ENCODE measurements around the gene SAMD4A.

Gene SAMD4A

GRCh38 chr14:54660604-54661111 lies 93.7 kb downstream of the SAMD4A start:
- no peak for DNase-seq (ENCODE audit: low read depth)

- DNase-seq (ENCODE audit: low read depth): no peak
Observed at GRCh38 chr14:54662491-54663133, 95.7 kb downstream of the SAMD4A start.

- no peak for DNase-seq (ENCODE audit: low read depth)
Observed at GRCh38 chr14:54664961-54665360, 98.0 kb downstream of the SAMD4A start.

GRCh38 chr14:54665946-54666345 lies 99.0 kb downstream of the SAMD4A start:
- DNase-seq (ENCODE audit: low read depth): no peak

GRCh38 chr14:54667026-54667744 lies 100.3 kb downstream of the SAMD4A start:
- no peak for DNase-seq (ENCODE audit: low read depth)

GRCh38 chr14:54667764-54668163 lies 100.8 kb downstream of the SAMD4A start:
- DNase-seq (ENCODE audit: low read depth): no peak

GRCh38 chr14:54669721-54670561 lies 103.0 kb downstream of the SAMD4A start:
- no peak for DNase-seq (ENCODE audit: low read depth)

- no peak for DNase-seq (ENCODE audit: low read depth)
Observed at GRCh38 chr14:54671537-54671936, 104.6 kb downstream of the SAMD4A start.

GRCh38 chr14:54672181-54672580 lies 105.3 kb downstream of the SAMD4A start:
- no peak for DNase-seq (ENCODE audit: low read depth)

- DNase-seq (ENCODE audit: low read depth): no peak
Observed at GRCh38 chr14:54672688-54673087, 105.8 kb downstream of the SAMD4A start.

- no peak for DNase-seq (ENCODE audit: low read depth)
Observed at GRCh38 chr14:54673193-54674045, 106.5 kb downstream of the SAMD4A start.

GRCh38 chr14:54674046-54674741 lies 107.3 kb downstream of the SAMD4A start:
- no peak for DNase-seq (ENCODE audit: low read depth)

GRCh38 chr14:54675236-54676128 lies 108.6 kb downstream of the SAMD4A start:
- no peak for DNase-seq (ENCODE audit: low read depth)

GRCh38 chr14:54676812-54677708 lies 110.1 kb downstream of the SAMD4A start:
- DNase-seq (ENCODE audit: low read depth): no peak

- DNase-seq (ENCODE audit: low read depth): no peak
Observed at GRCh38 chr14:54680651-54681050, 113.7 kb downstream of the SAMD4A start.

GRCh38 chr14:54681811-54682261 lies 114.9 kb downstream of the SAMD4A start:
- DNase-seq (ENCODE audit: low read depth): no peak

GRCh38 chr14:54682578-54682977 lies 115.7 kb downstream of the SAMD4A start:
- no peak for DNase-seq (ENCODE audit: low read depth)

- no peak for DNase-seq (ENCODE audit: low read depth)
Observed at GRCh38 chr14:54683882-54684794, 117.2 kb downstream of the SAMD4A start.
